ENCODE results near the gene SUGCT. TPM values are rescaled to one million over a fixed set of nuclear protein-coding genes. Genes with fewer than 3 reads are reported as not detected.

Gene SUGCT
- total and polyA plus RNA-seq, 2 of the 8 experiments (the other 6 are each of a cell fraction or from before 2014, with no cell fraction given) = 2.8 to 5.4 TPM

GRCh38 chr7:40659231-40659630 is 524.4 kb downstream of the SUGCT start (continued):
- no peak for TF ChIP-seq ATF2 (IDR thresholded peaks at IDR 0.05; ENCODE audit: low read length)
